ENCODE measurements around the gene FAM163B. TPM values are rescaled to one million over a fixed set of nuclear protein-coding genes. Genes with fewer than 3 reads are reported as not detected.

Gene FAM163B
- polyA plus RNA-seq, 1 experiment, result not detected

DNA sequence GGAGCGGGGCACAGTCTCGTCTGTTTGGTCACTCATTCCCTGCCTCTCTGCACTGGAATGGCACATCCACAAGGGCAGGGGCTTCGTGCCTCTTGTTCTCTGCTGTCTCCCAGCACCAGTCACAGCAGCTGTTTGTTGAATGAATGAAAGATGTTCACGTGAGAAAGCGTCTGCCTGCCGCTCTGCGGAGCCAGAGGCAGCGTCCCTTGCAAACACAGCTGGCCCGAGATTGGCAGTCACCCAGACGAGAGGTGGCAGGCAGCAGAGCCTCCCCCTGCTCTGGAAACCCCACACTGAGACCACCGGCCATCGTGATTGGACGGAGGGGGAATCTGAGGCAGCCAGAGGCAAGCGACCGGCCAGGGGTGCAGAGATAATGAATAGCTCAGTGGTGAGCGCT is 6.0 kb upstream of the FAM163B start:
- Histone ChIP-seq H3K4me3 (ENCODE audit: low read depth, low read length) (no peak overlapping the region), H3K27me3 (ENCODE audit: control insufficient read depth, insufficient read depth, low read length) (peaks cover 15% of the 10 kb centered on the region), H3K36me3 (ENCODE audit: control insufficient read depth, insufficient read depth, low read length) (no peaks in the 10 kb centered on the region)
- POLR2A ChIA-PET, result no interaction called here
- TF ChIP-seq, protein P1, sequence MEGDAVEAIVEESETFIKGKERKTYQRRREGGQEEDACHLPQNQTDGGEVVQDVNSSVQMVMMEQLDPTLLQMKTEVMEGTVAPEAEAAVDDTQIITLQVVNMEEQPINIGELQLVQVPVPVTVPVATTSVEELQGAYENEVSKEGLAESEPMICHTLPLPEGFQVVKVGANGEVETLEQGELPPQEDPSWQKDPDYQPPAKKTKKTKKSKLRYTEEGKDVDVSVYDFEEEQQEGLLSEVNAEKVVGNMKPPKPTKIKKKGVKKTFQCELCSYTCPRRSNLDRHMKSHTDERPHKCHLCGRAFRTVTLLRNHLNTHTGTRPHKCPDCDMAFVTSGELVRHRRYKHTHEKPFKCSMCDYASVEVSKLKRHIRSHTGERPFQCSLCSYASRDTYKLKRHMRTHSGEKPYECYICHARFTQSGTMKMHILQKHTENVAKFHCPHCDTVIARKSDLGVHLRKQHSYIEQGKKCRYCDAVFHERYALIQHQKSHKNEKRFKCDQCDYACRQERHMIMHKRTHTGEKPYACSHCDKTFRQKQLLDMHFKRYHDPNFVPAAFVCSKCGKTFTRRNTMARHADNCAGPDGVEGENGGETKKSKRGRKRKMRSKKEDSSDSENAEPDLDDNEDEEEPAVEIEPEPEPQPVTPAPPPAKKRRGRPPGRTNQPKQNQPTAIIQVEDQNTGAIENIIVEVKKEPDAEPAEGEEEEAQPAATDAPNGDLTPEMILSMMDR (IDR thresholded peaks at IDR 0.05; ENCODE audit: insufficient read depth, low read depth, low read length), result no peak
- no peak for DNase-seq (ENCODE audit: low read depth)
- CTCF ChIA-PET, result no interaction called here

DNA sequence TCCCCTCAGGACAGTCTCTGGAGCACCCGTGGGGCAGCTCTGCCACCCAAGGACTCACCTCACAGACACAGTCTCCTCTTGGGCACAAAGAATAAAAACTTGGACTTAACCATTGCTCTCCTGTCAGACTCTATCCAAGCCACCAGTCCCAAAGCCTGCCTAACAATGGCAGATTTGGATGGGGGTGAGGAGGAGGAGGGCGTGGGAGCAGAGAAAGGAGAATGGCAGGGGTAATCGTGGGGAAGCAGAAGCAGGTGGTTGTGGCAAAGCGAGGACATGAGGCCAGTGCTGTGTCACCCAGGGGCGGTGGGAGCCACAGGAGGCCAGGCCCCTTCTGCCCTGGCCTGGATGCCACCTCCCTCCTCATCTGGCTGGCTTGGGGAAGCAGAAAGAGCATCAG is 5.5 kb upstream of the FAM163B start:
- TF ChIP-seq, protein P1 (IDR thresholded peaks at IDR 0.05; ENCODE audit: insufficient read depth, low read depth, low read length), result no peak
- ChIA-PET CTCF (no interaction called here), POLR2A (no interaction called here)
- no peak for DNase-seq (ENCODE audit: low read depth)
- Histone ChIP-seq H3K4me3 (ENCODE audit: low read depth, low read length) (no peak overlapping the region), H3K27me3 (ENCODE audit: control insufficient read depth, insufficient read depth, low read length) (peaks cover 15% of the 10 kb centered on the region), H3K36me3 (ENCODE audit: control insufficient read depth, insufficient read depth, low read length) (no peaks in the 10 kb centered on the region)

DNA sequence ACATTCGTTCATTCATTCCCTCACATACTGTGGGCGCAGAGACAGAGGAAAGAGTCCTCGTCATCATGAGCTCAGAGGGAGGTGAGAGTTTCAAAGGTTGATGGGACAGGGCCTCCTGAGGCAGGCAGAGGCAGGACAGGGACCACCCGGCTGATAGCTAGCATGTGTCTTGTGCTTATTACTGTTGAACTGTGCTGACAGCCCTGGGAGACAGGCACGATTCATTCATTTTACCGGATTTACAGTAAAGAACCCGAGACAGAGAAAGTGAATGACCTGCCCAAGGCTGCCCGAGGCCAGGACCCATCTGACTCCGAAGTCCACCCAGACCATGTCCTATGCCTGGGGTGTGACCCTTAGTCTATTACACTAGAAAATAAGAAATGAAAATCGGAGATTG is 4.9 kb upstream of the FAM163B start:
- DNase-seq (ENCODE audit: low read depth), result no peak

DNA sequence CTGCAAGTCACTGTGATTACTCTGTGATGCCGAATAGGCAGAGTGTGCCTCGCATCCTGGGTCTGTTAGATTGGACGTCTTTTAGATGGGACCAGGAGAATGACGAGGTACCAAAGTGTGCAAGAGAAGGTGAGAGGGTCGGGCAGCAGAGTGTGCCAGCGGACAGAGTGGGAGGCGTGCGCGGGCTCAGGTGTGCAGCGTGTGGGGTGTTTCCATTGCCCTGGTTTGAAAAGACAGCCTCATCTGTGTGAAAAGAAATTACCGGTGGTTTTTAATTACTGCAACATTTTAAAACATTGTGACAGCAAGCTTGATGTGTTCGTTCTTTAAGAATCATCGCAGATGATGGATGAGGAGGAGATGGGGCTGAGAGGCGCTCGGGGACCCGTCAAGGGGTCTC is 4.2 kb upstream of the FAM163B start:
- ChIA-PET POLR2A (no interaction called here), CTCF (no interaction called here)
- DNase-seq (ENCODE audit: low read depth), result no peak
- TF ChIP-seq, protein P1 (IDR thresholded peaks at IDR 0.05; ENCODE audit: insufficient read depth, low read depth, low read length), result no peak
- no peaks in the 10 kb centered on the region for H3K36me3 ChIP-seq (ENCODE audit: control insufficient read depth, insufficient read depth, low read length)
- H3K4me3 ChIP-seq (ENCODE audit: low read depth, low read length), result no peak overlapping the region
- H3K27me3 ChIP-seq (ENCODE audit: control insufficient read depth, insufficient read depth, low read length), result peaks cover 14% of the 10 kb centered on the region

More for the DNA sequence above, 4.9 kb upstream of the FAM163B start:
- TF ChIP-seq, protein P1 (IDR thresholded peaks at IDR 0.05; ENCODE audit: insufficient read depth, low read depth, low read length), result no peak
- Histone ChIP-seq H3K27me3 (ENCODE audit: control insufficient read depth, insufficient read depth, low read length) (peaks cover 14% of the 10 kb centered on the region), H3K36me3 (ENCODE audit: control insufficient read depth, insufficient read depth, low read length) (no peaks in the 10 kb centered on the region), H3K4me3 (ENCODE audit: low read depth, low read length) (no peak overlapping the region)
- CTCF ChIA-PET, result no interaction called here
- POLR2A ChIA-PET, result no interaction called here

DNA sequence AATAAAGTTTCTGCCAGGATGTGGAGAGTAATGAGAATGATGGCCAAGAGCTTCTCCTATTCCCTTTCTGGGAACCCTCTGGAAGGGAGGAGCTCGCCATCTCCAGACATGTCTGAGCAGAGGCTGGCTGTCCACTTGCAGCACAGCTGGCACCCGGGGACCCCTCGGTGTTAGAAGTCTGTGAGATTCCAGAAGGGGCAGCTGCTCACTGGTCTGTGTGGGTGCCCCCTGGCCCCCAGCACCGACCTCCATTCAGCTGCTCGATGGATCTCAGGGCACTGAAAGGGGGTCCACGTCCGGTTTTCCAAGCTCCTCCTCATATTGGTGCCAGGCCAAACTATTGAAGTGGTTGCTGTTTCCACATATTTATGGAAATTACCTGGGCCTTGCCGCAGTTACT is 3.6 kb upstream of the FAM163B start:
- CTCF ChIA-PET, result no interaction called here
- no peak overlapping the region for H3K4me3 ChIP-seq (ENCODE audit: low read depth, low read length)
- POLR2A ChIA-PET, result no interaction called here
- DNase-seq (ENCODE audit: low read depth), result no peak
- peaks cover 20% of the 10 kb centered on the region for H3K27me3 ChIP-seq (ENCODE audit: control insufficient read depth, insufficient read depth, low read length)
- TF ChIP-seq, protein P1 (IDR thresholded peaks at IDR 0.05; ENCODE audit: insufficient read depth, low read depth, low read length), result no peak
- no peaks in the 10 kb centered on the region for H3K36me3 ChIP-seq (ENCODE audit: control insufficient read depth, insufficient read depth, low read length)
